ENCODE data around the gene WDR18.

- no peak for TF ChIP-seq CTCF (IDR thresholded peaks at IDR 0.05)
- no peak for TF ChIP-seq POLR2A (IDR thresholded peaks at IDR 0.05)
These were observed 26.7 kb downstream of the WDR18 start for GRCh38 chr19:1010586-1011510.

Measured in thyroid gland (tissue), 4 donors.